Stimulated activated CD4-positive, alpha-beta T cell treated with anti-CD3 and anti-CD28 coated beads, Interleukin-4, amount 100 ng/mL, for 1 hour (primary cell): ENCODE results near the gene FOXC2.

Experiments
- DNase-seq: peaks from one replicate; pipeline ENCODE4 v3.0.0-alpha.2; 2020

FOXC2 gene

GRCh38 chr16:86593913-86594620 lies 27.4 kb downstream of the FOXC2 start:
- no peak for DNase-seq

- no peak for DNase-seq
These were observed 28.1 kb downstream of the FOXC2 start for GRCh38 chr16:86594721-86595120.

GRCh38 chr16:86595983-86596605 lies 29.5 kb downstream of the FOXC2 start:
- DNase-seq, result no peak

GRCh38 chr16:86597126-86597879 lies 30.7 kb downstream of the FOXC2 start:
- DNase-seq, result no peak

GRCh38 chr16:86597880-86598606 lies 31.4 kb downstream of the FOXC2 start:
- DNase-seq, result no peak

GRCh38 chr16:86598607-86599565 lies 32.3 kb downstream of the FOXC2 start:
- DNase-seq, result no peak

- DNase-seq, result no peak
These were observed 34.7 kb downstream of the FOXC2 start for GRCh38 chr16:86601356-86601755.

GRCh38 chr16:86602521-86602920 lies 35.9 kb downstream of the FOXC2 start:
- no peak for DNase-seq

- DNase-seq, result peak; percentile 31
These were observed 38.0 kb downstream of the FOXC2 start for GRCh38 chr16:86604436-86605193.

GRCh38 chr16:86605950-86606349 lies 39.3 kb downstream of the FOXC2 start:
- no peak for DNase-seq

- no peak for DNase-seq
These were observed 41.7 kb downstream of the FOXC2 start for GRCh38 chr16:86608301-86608747.

GRCh38 chr16:86609115-86609514 lies 42.5 kb downstream of the FOXC2 start:
- no peak for DNase-seq

- DNase-seq, result no peak
These were observed 43.0 kb downstream of the FOXC2 start for GRCh38 chr16:86609661-86610060.

- DNase-seq, result no peak
These were observed 44.3 kb downstream of the FOXC2 start for GRCh38 chr16:86610779-86611524.

GRCh38 chr16:86611525-86611855 lies 44.9 kb downstream of the FOXC2 start:
- DNase-seq, result no peak

- DNase-seq, result no peak
These were observed 45.3 kb downstream of the FOXC2 start for GRCh38 chr16:86611941-86612340.

GRCh38 chr16:86614699-86615098 lies 48.1 kb downstream of the FOXC2 start:
- no peak for DNase-seq

- no peak for DNase-seq
These were observed 50.3 kb downstream of the FOXC2 start for GRCh38 chr16:86616906-86617305.

- no peak for DNase-seq
These were observed 52.0 kb downstream of the FOXC2 start for GRCh38 chr16:86618431-86619238.
